NCI-H1105 (cell line): ENCODE measurements around the gene LTB.
A peak's percentile ranks its signal among the peaks of the same experiment; 100 is the strongest.

Source experiments
- DNase-seq: peaks from one replicate; lab custom pipeline; 2025; lab: John Stamatoyannopoulos, UW

Gene LTB

GRCh38 chr6:31582230-31582643 is at the start of gene LTB:
Gene LTB, minus strand, starts transcription at chr6:31582424. Its CDS starts 7 bp downstream, at chr6:31582417.
- no peak for DNase-seq

- DNase-seq, result no peak
Observed at GRCh38 chr6:31631681-31632278, 49.6 kb upstream of the LTB start.

GRCh38 chr6:31631209-31631608 is 49.0 kb upstream of the LTB start:
- DNase-seq, result no peak

- DNase-seq, result no peak
Observed at GRCh38 chr6:31630177-31630934, 48.1 kb upstream of the LTB start.

- no peak for DNase-seq
Observed at GRCh38 chr6:31629014-31629413, 46.8 kb upstream of the LTB start.

- no peak for DNase-seq
Observed at GRCh38 chr6:31627690-31628287, 45.6 kb upstream of the LTB start.

- DNase-seq, result no peak
Observed at GRCh38 chr6:31626952-31627351, 44.7 kb upstream of the LTB start.

- DNase-seq, result no peak
Observed at GRCh38 chr6:31624070-31624469, 41.8 kb upstream of the LTB start.

GRCh38 chr6:31622684-31623091 is 40.5 kb upstream of the LTB start:
- DNase-seq, result no peak

GRCh38 chr6:31621991-31622390 is 39.8 kb upstream of the LTB start:
- DNase-seq, result no peak

GRCh38 chr6:31621320-31621939 is 39.2 kb upstream of the LTB start:
- no peak for DNase-seq

- peak; percentile 75 for DNase-seq
Observed at GRCh38 chr6:31620586-31621319, 38.5 kb upstream of the LTB start, which contains the start of gene PRRC2A. Gene PRRC2A, plus strand, starts transcription at chr6:31620715. Its CDS starts 2,075 bp downstream, at chr6:31622790.

- DNase-seq, result peak; percentile 99
Observed at GRCh38 chr6:31619805-31620585, 37.8 kb upstream of the LTB start.

- no peak for DNase-seq
Observed at GRCh38 chr6:31617010-31617409, 34.8 kb upstream of the LTB start.

GRCh38 chr6:31615748-31616147 is 33.5 kb upstream of the LTB start:
- no peak for DNase-seq

GRCh38 chr6:31614684-31615578 is 32.7 kb upstream of the LTB start, which contains the start of gene AIF1:
Gene AIF1, plus strand, starts transcription at chr6:31615234. Its CDS starts 96 bp downstream, at chr6:31615330.
- DNase-seq, result no peak

GRCh38 chr6:31614075-31614619 is 31.9 kb upstream of the LTB start:
- no peak for DNase-seq

- no peak for DNase-seq
Observed at GRCh38 chr6:31610968-31611367, 28.7 kb upstream of the LTB start.

- DNase-seq, result peak; percentile 86
Observed at GRCh38 chr6:31609519-31610406, 27.5 kb upstream of the LTB start.
